ENCODE data around the gene ATP9B. TPM values are rescaled to one million over a fixed set of nuclear protein-coding genes. Genes with fewer than 3 reads are reported as not detected.

Gene ATP9B
- polyA plus RNA-seq, 1 of the 3 experiments (the other 2 are of a cell fraction), result 11.2 TPM

DNA sequence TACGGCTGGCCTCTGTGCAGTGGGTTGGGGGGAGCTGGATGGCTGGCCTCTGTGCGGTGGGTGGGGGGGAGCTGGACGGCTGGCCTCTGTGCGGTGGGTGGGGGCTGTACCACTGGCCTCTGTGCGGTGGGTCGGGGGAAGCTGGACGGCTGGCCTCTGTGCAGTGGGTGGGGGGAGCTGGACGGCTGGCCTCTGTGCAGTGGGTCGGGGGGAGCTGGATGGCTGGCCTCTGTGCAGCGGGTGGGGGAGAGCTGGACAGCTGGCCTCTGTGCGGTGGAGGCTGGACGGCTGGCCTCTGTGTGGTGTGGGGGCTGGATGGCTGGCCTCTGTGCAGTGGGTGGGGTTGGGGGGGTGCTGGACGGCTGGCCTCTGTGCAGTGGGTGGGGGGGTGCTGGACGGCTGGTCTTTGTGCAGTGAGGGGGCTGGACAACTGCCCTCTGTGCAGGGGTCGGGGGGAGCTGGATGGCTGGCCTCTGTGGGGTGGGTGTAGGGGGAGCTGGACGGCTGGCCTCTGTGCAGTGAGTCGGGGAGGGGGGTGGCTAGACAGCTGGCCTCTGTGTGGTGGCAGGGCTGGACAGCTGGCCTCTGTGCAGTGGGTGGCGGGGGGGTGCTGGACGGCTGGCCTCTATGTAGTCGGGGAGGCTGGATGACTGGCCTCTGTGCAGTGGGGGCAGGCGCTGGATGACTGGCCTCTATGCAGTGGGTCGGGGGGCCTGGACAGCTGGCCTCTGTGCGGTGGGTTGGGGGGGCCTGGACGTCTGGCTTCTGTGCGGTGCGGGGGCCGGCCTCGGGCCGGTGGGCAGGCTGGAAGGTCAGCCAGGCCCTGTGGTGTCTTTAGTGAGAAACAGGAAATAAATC, 358.4 kb downstream of the ATP9B start:
- Histone ChIP-seq H3K9me3 (no peaks in the 10 kb centered on the region), H3K4me1 (ENCODE audit: control insufficient read depth in 1 of 2, insufficient read depth in 2 of 2, low read depth in 1 of 2, low read length in 1 of 2) (no peaks in the 10 kb centered on the region), H4K20me1 (ENCODE audit: insufficient read depth) (0 out of 2 replicates have a peak, but pooled peaks cover 4% of the 10 kb centered on the region), H3K9me2 (no peaks in the 10 kb centered on the region), H3K36me3 (replicated peaks in 1 of 2; ENCODE audit: control insufficient read depth in 1 of 2, insufficient read depth in 2 of 2, low read length in 1 of 2) (no peaks in the 10 kb centered on the region), H3K27ac (ENCODE audit: low read depth in 2 of 2, low read length in 1 of 2) (no peak overlapping the region), H3K27me3 (ENCODE audit: insufficient read depth) (peaks cover 93% of the 10 kb centered on the region), H3K4me2 (no peak overlapping the region), H3K79me2 (ENCODE audit: insufficient read depth) (no peaks in the 10 kb centered on the region), H3K4me3 (ENCODE audit: low read depth in 2 of 2, low read length in 1 of 2) (no peak overlapping the region), H2AFZ (ENCODE audit: low read depth) (no peak overlapping the region), H3F3A (replicated peaks; ENCODE audit: insufficient read depth) (peaks cover 3% of the 10 kb centered on the region), H3K9ac (no peak overlapping the region)
- TF ChIP-seq YY1 (IDR thresholded peaks at IDR 0.05; ENCODE audit: low read depth), result no peak
- TF ChIP-seq, protein P1, sequence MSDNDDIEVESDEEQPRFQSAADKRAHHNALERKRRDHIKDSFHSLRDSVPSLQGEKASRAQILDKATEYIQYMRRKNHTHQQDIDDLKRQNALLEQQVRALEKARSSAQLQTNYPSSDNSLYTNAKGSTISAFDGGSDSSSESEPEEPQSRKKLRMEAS (IDR thresholded peaks at IDR 0.05; ENCODE audit: low read depth), result no peak
- TF ChIP-seq RFX5 (IDR thresholded peaks at IDR 0.05; ENCODE audit: low read length), result no peak
- TF ChIP-seq, protein P2, sequence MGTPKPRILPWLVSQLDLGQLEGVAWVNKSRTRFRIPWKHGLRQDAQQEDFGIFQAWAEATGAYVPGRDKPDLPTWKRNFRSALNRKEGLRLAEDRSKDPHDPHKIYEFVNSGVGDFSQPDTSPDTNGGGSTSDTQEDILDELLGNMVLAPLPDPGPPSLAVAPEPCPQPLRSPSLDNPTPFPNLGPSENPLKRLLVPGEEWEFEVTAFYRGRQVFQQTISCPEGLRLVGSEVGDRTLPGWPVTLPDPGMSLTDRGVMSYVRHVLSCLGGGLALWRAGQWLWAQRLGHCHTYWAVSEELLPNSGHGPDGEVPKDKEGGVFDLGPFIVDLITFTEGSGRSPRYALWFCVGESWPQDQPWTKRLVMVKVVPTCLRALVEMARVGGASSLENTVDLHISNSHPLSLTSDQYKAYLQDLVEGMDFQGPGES (IDR thresholded peaks at IDR 0.05; ENCODE audit: low read depth, low read length), result no peak
- no peak for TF ChIP-seq MXI1 (IDR thresholded peaks at IDR 0.05; ENCODE audit: low read depth, low read length)
- TF ChIP-seq, protein P3, sequence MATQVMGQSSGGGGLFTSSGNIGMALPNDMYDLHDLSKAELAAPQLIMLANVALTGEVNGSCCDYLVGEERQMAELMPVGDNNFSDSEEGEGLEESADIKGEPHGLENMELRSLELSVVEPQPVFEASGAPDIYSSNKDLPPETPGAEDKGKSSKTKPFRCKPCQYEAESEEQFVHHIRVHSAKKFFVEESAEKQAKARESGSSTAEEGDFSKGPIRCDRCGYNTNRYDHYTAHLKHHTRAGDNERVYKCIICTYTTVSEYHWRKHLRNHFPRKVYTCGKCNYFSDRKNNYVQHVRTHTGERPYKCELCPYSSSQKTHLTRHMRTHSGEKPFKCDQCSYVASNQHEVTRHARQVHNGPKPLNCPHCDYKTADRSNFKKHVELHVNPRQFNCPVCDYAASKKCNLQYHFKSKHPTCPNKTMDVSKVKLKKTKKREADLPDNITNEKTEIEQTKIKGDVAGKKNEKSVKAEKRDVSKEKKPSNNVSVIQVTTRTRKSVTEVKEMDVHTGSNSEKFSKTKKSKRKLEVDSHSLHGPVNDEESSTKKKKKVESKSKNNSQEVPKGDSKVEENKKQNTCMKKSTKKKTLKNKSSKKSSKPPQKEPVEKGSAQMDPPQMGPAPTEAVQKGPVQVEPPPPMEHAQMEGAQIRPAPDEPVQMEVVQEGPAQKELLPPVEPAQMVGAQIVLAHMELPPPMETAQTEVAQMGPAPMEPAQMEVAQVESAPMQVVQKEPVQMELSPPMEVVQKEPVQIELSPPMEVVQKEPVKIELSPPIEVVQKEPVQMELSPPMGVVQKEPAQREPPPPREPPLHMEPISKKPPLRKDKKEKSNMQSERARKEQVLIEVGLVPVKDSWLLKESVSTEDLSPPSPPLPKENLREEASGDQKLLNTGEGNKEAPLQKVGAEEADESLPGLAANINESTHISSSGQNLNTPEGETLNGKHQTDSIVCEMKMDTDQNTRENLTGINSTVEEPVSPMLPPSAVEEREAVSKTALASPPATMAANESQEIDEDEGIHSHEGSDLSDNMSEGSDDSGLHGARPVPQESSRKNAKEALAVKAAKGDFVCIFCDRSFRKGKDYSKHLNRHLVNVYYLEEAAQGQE (IDR thresholded peaks at IDR 0.05; ENCODE audit: low read depth, low read length), result no peak
- no peak for TF ChIP-seq FOXM1 (IDR thresholded peaks at IDR 0.05; ENCODE audit: low read depth)
- no peak for TF ChIP-seq RXRA (IDR thresholded peaks at IDR 0.05; ENCODE audit: borderline replicate concordance, low read depth)
- TF ChIP-seq GABPA (IDR thresholded peaks at IDR 0.05; ENCODE audit: low read depth), result no peak
- TF ChIP-seq SMC3 (IDR thresholded peaks at IDR 0.05; ENCODE audit: low read depth, low read length), result no peak
- TF ChIP-seq, protein P4, sequence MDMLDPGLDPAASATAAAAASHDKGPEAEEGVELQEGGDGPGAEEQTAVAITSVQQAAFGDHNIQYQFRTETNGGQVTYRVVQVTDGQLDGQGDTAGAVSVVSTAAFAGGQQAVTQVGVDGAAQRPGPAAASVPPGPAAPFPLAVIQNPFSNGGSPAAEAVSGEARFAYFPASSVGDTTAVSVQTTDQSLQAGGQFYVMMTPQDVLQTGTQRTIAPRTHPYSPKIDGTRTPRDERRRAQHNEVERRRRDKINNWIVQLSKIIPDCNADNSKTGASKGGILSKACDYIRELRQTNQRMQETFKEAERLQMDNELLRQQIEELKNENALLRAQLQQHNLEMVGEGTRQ (IDR thresholded peaks at IDR 0.05; ENCODE audit: borderline replicate concordance, low read depth, low read length), result no peak
- WGBS (ENCODE audit: low lambda C conversion rate), result 14% methylated on average over 12 of the region's 29 CpGs
- POLR2A ChIA-PET, result no interaction called here
- CTCF ChIA-PET, result no interaction called here
- DNase-seq, result no peak

Other genes starting within 250 kb of the ATP9B start
- gene SALL3, start 89.6 kb upstream of the ATP9B start, polyA plus RNA-seq (2012; rRNA removed), result not detected in 2 replicates